Measurements from ENCODE around the gene ZNF367.
A peak's percentile ranks its signal among the peaks of the same experiment; 100 is the strongest.
"Not testable (repeated sequence)": the region's sequence is repeated elsewhere in the genome, so short reads cannot be mapped to it uniquely, and the experiment has no call there.

ZNF367 gene

DNA sequence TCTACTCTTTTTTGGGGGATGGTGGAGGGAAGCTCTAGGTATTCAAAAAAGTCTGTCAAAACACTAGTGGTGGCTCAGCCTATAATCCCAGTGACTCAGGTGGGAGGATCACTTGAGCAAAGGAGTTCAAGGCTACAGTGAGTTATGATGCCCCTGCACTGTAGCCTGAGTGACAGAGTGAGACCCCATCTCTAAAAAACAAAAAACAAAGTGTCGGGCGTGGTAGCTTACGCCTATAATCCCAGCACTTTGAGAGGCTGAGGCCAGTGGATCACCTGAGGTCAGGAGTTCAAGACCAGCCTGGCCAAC is 18.9 kb downstream of the ZNF367 start:
- no peak for DNase-seq (ENCODE audit: low read depth)

DNA sequence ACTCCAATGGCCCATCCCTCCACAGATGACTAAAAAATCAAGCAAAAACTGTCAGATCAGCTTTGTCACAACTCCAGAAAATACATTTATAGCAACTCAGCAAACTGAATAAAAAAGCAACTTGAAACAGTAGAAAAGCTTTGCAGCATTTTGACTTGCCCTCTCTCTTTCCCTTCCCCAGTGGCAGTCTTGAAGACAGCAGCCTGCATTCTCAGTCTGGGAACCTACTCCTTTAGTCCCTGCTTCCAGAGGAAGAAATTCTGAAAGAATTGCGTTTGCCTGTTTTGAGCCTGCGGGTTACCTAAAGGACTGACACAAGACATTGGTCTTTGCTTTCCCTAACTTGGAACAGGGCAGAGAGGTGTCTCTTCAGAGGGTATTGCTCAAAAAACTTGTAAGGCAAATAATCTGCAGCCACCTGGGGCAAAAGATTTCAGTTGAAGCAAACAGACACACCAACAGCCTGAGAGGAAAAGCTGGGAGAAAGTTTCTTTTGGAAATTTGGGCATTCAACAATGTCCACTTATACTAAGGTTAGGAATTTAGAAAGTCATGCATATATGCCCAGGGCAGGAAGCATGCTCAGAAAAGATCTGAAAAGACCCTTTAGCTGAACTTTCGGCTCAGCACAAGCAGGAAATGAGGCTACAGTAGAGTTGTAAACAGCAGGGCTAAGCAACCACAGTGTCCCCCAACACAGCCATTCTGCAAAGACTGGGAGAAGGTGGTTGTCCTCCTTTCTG is 19.4 kb downstream of the ZNF367 start:
- DNase-seq (ENCODE audit: low read depth) = no peak

DNA sequence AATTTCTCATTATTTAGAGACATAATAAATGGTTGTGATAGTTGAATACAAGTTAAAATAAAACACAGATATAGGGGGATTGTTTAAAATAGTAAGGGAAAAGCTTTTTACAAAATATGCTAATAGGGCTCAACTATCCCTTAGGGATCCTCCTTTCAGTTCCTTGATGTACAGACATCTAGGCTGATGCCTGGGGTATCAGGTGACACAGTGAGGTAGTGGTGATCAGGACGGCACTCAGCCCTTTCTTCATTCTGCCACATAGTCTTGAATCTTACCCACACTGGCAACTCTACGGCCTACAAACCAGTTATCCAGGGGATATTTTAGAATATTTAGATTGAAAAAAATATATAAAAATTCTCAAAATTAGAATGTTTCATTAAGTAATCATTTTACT is 22.2 kb downstream of the ZNF367 start:
- no peak for DNase-seq (ENCODE audit: low read depth)

DNA sequence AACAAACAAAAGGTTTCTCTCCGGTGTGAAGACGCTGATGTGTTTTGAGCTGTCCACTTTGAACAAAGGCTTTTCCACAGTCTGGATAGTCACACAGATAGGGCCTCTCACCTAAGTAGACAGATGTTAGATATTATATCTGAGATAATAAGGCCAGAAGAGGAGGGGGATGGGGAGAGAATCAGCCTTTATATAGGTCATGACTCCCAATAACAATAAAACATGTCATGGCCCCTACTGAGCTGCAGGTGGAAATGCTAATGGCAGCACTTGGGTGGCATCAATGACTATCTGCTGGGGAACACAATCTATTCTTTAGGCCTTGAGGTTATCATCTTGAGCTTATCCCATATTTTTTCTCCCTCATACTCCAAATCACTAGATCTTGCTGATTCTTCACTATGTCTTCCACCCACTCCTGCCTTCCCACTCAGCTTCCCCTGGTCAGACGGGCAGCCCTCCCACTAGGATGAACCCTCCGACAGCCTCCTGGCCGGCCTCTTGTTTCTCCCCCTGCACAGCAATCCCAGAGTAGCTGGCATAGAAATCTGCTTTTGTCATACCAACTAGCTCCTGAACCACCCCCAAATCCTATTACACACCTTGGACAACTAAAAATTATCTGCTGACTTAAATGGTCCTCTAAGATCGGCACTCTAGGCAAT is 23.2 kb downstream of the ZNF367 start:
- DNase-seq (ENCODE audit: low read depth) = no peak

DNA sequence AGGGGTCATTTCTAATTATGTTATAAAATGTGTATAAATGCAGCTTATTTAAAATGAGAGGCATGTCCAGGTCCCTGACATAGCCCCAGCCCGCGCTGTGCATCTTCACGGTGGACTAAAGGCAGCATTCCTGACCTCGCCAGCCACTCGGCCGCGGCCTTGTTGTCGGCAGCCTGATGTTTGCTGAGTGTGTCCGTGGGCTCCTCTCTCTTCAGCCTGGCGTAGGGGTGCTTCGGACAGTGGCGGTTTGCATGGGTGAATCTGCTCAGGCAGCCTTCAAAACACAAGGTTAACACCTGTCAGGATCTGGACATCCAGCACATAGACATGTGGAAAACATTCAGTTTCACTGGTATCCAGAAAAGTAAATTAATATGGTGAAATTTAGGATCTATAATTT is 25.9 kb downstream of the ZNF367 start:
- no peak for DNase-seq (ENCODE audit: low read depth)

DNA sequence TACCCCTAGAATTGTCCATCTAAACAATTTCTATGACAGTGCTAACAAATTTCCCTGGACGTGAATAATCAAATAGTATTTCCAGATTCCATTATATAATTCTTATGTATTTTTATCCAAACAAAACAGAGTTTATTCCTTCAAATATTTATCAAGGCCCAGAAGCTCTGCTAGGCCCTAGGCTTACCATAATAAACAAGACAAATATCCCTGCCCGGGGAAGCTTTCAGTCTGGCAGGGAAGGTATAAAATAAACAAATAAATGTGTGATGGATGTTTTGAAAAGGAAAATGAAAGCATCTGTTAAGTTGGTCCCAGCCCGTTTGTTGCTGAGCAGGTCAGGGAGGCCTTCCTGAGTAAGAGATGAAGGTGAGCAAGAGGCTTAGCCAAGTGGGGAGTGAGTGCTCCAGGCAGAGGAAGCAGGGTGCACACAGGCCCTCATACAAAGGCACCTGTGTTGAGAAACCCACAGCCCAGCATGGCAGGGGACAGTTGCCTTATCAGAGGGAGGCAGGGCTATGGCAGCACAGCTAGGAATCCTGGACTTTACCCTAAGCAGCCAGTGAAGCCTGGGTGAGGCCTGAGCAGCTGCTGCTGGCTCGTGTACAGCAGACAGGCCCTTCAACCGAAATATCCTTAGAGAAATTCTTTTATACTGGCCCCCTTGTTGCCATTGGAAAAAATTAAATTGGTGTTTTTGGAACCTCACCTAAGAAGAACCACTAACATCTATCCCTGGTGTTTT is 27.0 kb downstream of the ZNF367 start:
- no peak for DNase-seq (ENCODE audit: low read depth)

DNA sequence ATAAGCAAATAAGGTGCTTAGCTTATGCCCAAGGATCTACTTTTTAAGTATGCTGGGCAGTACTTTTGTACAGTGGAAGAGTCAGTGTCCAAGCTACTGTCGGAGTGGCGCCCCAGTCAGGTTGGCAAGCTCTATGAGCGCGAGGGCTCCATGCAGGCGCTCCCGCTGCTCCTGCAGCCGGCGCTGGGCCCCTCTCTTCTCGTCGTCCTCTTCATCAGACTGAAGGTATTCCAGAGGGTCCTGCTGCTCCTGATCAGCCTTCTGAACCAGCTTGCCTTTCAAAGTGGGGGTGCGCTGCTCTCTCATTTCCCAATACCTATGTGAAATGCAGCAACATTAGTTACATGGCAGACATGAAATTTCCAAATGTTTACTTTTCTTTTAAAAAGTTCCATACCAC is 30.0 kb downstream of the ZNF367 start:
- no peak for DNase-seq (ENCODE audit: low read depth)

DNA sequence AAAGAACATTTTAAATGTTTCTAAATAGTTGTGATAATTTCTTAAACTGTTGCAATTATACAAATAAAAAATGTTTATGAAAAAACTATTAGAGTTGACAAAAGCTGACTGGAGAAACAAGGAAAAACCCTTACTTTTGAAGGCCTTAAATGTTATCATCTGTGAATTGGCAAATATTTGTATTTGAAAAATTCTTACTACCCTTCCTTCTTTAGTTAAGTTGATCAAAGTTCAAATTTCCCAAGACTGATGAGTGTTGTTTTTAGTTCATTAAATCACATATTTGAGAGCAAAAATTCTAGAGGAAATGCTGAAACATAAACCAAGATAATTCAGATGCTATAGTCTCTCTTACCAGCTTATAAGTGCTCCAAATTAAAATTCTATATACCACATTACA is 32.0 kb downstream of the ZNF367 start:
- no peak for DNase-seq (ENCODE audit: low read depth)

DNA sequence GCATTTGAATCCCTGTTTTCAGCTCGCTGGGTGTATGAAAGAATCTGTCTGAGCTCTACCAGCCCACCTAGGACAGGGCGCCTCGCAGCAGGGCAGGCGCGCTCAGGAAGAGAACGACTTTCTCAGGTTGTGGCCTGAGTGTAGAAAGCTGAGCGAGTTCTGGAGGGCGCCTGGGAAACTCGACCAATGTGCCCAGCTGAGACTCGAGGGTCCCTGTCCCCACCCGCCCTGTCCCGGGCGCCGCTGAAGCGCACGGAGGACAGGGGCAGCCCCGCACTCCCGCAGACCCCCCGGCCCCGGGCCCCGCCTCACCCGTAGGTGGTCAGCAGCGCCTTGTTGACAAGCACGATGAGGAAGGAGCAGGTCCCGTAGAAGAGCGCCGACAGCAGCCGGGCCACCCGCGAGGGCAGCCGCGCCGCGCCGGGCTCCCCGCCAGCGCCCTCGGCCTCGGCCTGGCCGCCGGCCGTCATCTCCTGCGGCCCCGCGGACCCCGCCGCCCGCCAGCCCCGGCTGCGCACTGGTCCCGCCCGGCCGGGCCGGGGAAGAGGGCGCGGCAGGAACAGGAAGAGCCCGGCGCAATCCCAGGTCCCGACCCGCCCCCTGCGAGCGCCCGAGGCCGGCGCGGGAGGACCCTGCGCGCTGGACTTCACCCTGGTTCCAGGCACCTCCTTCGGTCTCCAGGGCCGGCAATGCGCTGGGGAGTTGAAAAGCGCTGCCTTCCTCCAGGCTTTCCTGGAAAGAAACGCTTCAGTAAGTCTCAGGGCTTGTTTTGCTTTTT is 34.8 kb downstream of the ZNF367 start, which contains the start of gene SLC35D2:
SLC35D2 (minus strand) TSS at position 547 of the 778 bp plus-strand sequence; CDS start at position 470, 77 bp downstream.
- no peak for DNase-seq (ENCODE audit: low read depth)

DNA sequence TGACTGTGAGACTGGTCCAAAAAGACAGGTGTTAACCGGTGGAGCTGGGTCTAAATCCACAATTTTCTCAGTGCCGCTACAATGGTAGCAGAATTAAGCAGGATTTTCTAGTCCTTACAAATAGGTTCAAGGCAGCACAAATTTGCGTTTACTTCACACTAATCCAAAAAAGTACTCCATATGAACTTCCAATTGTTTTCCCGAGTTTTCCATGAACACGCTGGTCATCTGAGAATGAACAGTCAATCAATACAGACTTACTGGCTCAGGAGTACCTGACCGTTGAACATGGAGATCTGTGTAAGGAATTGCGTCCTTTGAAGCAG is 35.4 kb downstream of the ZNF367 start:
- DNase-seq (ENCODE audit: low read depth) = no peak

DNA sequence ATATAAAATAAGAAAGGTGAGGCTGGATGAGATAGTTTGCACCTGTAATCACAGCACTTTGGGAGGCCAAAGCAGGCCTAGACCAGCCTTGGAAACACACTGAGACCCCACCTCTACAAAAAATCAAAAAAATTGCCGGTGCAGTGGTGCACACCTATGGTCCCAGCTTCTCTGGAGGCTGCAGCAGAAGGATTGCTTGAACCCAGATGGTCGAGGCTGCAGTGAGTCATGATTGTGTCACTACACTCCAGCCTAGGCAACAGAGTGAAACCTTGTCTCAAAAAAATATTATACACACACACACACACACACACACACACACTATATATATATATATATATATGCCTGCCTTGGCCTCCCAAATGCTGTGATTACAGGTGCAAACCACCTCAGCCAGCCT is 36.0 kb downstream of the ZNF367 start:
- DNase-seq (ENCODE audit: low read depth) = no peak

DNA sequence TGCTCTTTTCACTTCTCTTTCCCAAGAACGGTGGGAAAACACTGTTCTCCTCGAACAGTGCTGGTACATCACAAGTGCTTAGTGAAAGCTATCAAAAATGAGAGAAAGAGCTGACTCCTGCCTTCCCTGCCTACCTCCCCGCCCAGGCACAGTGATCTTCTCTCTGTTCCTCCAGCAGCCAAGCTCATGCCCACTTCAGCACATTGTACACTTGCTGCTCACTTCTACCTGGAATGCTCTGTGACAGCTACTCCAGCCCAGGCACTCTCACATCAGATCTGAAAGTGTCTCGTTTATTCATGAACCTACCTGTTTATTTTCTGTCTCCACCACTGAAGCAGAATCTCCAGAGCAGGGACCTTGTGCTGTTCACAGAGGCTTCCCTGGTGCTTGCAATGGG is 36.5 kb downstream of the ZNF367 start:
- no peak for DNase-seq (ENCODE audit: low read depth)

DNA sequence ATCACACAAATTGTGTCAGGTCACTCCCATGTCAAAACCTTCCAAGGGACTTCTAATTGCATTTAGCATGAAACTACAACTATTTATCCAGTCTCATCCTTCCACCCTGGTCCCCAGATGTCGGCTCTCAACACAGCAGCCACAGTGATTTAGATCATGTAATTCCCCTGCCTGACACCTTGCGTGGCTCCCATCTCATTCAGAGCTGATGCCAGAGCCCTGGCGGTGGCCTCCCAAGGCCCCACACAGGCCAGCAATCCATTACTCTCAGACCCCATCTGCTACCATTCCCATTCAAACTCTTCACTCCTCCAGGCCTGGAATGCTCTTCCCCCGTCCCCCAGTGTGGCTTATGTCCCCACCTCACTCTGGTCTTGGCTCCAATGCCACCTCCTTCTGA is 37.0 kb downstream of the ZNF367 start:
- no peak for DNase-seq (ENCODE audit: low read depth)

DNA sequence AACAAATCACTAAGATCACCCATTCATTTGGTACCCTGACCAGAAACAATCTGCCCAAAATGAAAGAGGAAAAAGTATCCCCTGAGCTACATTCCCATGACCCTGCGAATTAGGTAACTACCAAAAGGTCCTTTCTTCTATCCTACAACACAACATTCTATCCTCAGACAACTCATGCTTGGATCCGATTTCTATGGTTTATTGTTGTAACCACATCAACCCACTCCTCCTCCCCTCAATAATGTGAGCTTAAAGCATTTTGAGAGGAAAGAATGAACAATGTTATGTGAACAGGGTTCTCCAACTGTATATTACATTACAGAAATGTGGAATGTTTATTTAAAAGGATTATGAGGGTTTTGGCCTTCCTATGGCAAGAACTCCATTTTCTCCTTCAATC is 38.7 kb downstream of the ZNF367 start:
- peak; percentile 32 for DNase-seq (ENCODE audit: low read depth)

DNA sequence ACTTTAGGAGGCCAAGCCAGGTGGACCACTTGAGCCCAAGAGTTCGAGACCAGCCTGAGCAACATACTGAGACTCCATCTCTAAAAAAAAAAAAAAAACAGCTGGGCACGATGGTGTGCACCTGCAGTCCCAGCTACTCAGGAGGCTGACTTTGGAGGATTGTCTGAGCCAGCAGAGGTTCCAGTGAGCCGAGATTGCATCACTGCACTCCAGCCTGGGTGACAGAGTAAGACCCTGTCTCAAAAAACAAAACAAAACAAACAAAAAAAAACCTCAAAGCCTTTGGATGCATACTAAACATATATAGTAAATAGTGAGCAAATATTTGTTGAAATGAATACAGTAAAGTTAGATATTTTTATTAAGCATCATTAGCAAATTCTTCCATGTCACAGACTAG is 40.0 kb downstream of the ZNF367 start:
- no peak for DNase-seq (ENCODE audit: low read depth)

DNA sequence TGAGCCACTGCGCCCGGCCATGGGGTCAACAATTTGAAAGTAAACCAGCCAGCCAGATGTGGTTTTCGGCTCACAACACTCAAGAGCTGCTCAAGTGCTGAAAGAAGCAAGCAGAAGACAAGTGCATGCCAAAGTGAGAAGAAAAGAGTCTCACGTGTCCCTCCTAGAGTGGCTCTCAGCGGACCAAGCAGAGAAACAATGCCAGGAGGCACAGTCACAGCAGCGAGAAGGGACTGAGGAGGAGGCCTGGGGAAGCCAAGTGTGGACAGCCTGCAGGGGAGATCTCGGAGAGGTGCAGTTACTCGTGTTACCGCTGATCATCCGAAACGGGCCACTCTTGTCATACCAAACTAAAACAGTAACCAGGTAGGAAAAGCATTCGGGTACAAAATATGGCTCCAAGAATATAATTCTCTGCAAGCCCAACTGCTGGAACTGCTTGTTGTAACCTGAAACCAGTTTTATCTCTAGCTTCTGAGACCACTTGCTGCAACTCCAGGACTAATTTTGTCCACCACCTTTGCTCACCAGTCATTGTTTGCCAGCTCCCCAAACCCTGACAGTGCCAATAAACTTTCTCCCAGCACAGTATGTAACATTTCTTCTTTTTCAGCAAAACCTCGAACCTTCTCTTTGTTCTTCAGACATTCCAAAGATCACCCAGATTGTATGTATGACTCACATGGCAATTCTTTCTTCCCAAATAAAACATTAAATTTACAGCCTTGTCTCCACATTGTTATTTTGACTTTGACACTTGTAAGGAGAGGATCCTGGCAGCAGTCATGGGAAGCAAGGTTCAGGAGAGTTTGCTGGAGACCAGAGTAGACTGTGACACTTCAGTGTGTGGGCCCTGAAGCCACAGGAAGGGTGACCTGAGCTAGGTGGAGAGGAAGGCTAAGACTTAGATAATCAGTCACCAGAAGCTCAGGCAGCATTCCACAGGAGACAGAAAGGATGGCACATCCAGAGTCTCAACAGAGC is 41.0 kb downstream of the ZNF367 start:
- no peak for DNase-seq (ENCODE audit: low read depth)

DNA sequence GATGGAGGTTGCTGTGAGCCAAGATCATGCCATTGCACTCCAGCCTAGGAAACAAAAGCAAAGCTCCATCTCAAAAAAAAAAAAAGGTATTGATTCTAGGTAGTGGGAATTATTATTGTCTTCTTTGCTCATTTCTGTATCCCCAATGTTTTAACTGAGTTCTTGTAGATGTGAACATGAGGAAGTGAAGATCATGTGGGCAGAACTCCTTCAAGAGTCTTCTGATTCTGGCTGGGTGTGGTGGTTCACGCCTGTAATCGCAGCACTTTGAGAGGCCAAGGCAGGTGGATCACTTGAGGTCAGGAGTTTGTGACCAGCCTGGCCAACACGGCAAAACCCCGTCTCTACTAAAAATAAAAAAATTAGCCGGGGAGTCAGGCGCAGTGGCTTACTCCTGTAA is 42.7 kb downstream of the ZNF367 start:
- not testable (repeated sequence) for DNase-seq (ENCODE audit: low read depth)

DNA sequence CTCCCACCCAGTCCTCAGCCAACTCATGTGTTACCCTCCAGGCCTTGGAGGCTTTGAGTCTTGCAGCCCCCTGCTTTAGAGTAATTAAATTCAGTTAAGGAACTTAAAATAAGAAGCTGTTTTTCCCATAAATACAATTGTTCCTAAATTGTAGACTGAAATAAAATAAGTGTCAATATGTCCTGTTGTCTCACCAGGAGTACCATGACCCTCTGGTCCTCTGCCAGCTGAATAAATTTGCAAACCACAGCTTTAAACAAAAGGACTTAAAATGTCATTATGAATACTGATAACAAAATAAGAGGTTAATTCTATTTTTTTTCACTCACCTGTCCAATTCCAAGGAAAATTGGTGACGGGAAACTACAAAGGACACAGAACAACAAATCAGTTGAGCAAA is 50.2 kb downstream of the ZNF367 start:
- DNase-seq (ENCODE audit: low read depth) = no peak

DNA sequence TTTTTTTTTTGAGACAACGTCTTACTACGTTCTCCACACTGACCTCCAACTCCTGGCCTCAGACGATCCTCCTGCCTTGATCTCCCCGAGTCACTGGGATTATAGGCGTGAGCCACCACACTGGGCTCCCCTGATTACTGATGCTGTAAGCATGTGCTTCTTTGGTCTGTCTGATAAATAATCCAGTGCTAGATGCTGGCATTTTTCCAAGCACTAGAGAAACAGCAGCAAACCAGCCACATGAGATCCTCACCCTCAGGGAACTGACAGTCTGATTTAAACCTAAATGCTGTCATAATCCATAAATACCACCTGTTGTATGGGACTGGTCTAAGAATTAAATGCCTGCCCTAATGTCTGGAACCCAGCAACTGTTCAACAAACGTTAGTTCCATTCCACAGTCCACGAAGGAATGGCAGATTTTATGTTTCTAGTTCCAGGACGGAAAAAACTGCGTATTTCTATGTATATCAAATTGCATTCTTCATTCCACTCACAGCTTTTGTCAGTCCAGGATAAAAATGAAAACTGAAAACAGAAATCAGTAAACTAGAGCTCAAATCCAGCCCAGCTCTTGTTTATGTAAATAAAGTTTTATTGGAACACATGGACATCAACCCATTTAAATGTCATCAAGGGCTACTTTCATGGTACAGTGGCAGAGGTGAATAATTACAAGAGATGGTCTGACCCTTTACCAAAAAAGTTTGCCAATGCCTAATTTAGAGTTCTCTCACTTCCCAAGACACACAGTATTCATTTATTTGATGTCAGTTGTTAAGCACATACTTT is 54.8 kb downstream of the ZNF367 start:
- DNase-seq (ENCODE audit: low read depth) = no peak

DNA sequence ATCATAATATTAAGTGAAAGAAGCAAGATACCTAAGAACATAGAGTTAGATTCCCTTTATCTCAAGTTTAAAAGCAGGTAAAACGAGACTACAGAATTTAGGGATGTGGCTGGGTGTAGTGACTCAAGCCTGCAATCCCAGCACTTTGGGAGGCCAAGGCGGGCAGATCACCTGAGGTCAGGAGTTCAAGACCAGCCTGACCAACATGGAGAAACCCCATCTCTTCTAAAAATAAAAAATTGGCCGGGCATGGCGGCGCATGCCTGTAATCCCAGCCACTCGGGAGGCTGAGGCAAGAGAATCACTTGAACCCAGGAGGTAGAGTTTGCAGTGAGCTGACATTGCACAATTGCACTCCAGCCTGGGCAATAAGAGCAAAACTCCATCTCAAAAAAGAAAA is 56.1 kb downstream of the ZNF367 start:
- not testable (repeated sequence) for DNase-seq (ENCODE audit: low read depth)

DNA sequence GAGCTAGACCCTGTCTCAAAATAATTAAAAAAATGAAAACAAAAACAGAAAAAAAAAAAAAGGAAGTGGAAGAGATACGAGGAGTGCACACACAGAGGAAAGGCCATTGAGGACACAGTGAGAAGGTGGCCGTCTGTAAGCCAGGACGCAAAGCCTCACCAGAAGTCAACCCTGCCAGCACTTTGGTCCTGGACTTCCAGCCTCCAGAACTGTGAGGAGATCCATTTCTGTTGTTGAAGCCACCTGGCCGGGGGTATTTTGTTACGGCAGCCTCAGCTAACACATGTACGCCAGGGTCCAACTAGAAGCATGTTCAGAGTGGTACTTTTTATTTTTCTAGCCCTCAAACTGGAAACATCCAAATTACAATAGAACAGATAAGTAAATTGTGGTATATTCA is 56.5 kb downstream of the ZNF367 start:
- DNase-seq (ENCODE audit: low read depth) = no peak
